SK-N-SH treated with all-trans-retinoic acid at 6 μM for 48 hours (cell line): Measurements from ENCODE around the gene REPIN1.

ENCODE experiments used
- CSRNP3 ChIP-seq: fragments of 250-450 bp; sonication (Bioruptor Pico); IDR thresholded peaks from 2 replicates; pipeline ENCODE4 v1.5.1; 2021; ENCODE audit warnings: mild to moderate bottlenecking, moderate library complexity
- PATZ1 ChIP-seq: fragments of 250-450 bp; sonication (Bioruptor Pico); IDR thresholded peaks from 2 replicates; pipeline ENCODE4 v1.8.0; 2020; ENCODE audit warnings: mild to moderate bottlenecking, moderate library complexity, borderline replicate concordance
- PPARA ChIP-seq: fragments of 250-450 bp; sonication (Bioruptor Pico); IDR thresholded peaks from 2 replicates; pipeline ENCODE4 v1.5.0; 2020; ENCODE audit warnings: mild to moderate bottlenecking, borderline replicate concordance
- RARB ChIP-seq: fragments of 250-450 bp; sonication (Bioruptor Pico); IDR thresholded peaks from 2 replicates; pipeline ENCODE4 v1.8.0; 2021; ENCODE audit warnings: mild to moderate bottlenecking, moderate library complexity
- TSHZ2 ChIP-seq: fragments of 250-450 bp; sonication (Bioruptor Pico); IDR thresholded peaks from 2 replicates; pipeline ENCODE4 v1.5.0; 2020; ENCODE audit warnings: mild to moderate bottlenecking, moderate library complexity
- ZNF70 ChIP-seq: fragments of 450-650 bp; formaldehyde crosslinking; IDR thresholded peaks from 2 replicates; pipeline ENCODE4 v1.5.0; 2020; ENCODE audit warnings: mild to moderate bottlenecking, moderate library complexity
- ZNF8 ChIP-seq: fragments of 450-650 bp; formaldehyde crosslinking; IDR thresholded peaks from 2 replicates; pipeline ENCODE4 v1.5.0; 2020; ENCODE audit warnings: mild to moderate bottlenecking, moderate library complexity

GRCh38 chr7:150420242-150420641, 51.6 kb downstream of the REPIN1 start:
- TF ChIP-seq PPARA (CRISPR knock-in tag) (no peak), CSRNP3 (no peak), ZNF8 (CRISPR knock-in tag) (no peak), TSHZ2 (no peak), ZNF70 (CRISPR knock-in tag) (no peak), PATZ1 (CRISPR knock-in tag) (no peak), RARB (CRISPR knock-in tag) (no peak)
